Renal cortical epithelial cell (primary cell): ENCODE data around the gene SCARF2. TPM values are rescaled to one million over a fixed set of nuclear protein-coding genes. Genes with fewer than 3 reads are reported as not detected.
A peak's percentile ranks its signal among the peaks of the same experiment; 100 is the strongest.
"Not testable (repeated sequence)": the region's sequence is repeated elsewhere in the genome, so short reads cannot be mapped to it uniquely, and the experiment has no call there.

Source experiments
- DNase-seq: peaks from one replicate; pipeline ENCODE4 v3.0.0-alpha.2; 2011; ENCODE audit warnings: low read depth
- total RNA-seq: library from RNA; depleted of rRNA; stranded (reverse); fragments of >200 nt; gene quantifications from 2 replicates; pipeline ENCODE4 v1.2.3, GENCODE V29; 2014

SCARF2 gene
- total RNA-seq, 1 donor from 2014 or later, result 9.1 TPM

GRCh38 chr22:20459862-20460261, 22.2 kb upstream of the SCARF2 start:
- no peak for DNase-seq

GRCh38 chr22:20459152-20459542, 21.5 kb upstream of the SCARF2 start:
- no peak for DNase-seq

- no peak for DNase-seq
Measured at GRCh38 chr22:20458530-20459151, 21.0 kb upstream of the SCARF2 start.

GRCh38 chr22:20457506-20458240, 20.0 kb upstream of the SCARF2 start:
- DNase-seq, result no peak

- DNase-seq, result no peak
Measured at GRCh38 chr22:20456722-20457076, 19.1 kb upstream of the SCARF2 start.

GRCh38 chr22:20456064-20456721, 18.6 kb upstream of the SCARF2 start:
- DNase-seq, result peak; percentile 68

- DNase-seq, result no peak
Measured at GRCh38 chr22:20455709-20456063, 18.1 kb upstream of the SCARF2 start.

GRCh38 chr22:20453222-20453621, 15.6 kb upstream of the SCARF2 start:
- no peak for DNase-seq

GRCh38 chr22:20451920-20452319, 14.3 kb upstream of the SCARF2 start:
- no peak for DNase-seq

GRCh38 chr22:20451129-20451778, 13.6 kb upstream of the SCARF2 start:
- not testable (repeated sequence) for DNase-seq

GRCh38 chr22:20450551-20450906, 12.9 kb upstream of the SCARF2 start:
- DNase-seq, result no peak

GRCh38 chr22:20449819-20450550, 12.4 kb upstream of the SCARF2 start:
- no peak for DNase-seq

- DNase-seq, result no peak
Measured at GRCh38 chr22:20448630-20449029, 11.0 kb upstream of the SCARF2 start.

GRCh38 chr22:20446383-20446970, 8.9 kb upstream of the SCARF2 start:
- DNase-seq, result no peak

- no peak for DNase-seq
Measured at GRCh38 chr22:20444325-20444724, 6.7 kb upstream of the SCARF2 start.

- no peak for DNase-seq
Measured at GRCh38 chr22:20442485-20443284, 5.1 kb upstream of the SCARF2 start.

- peak; percentile 6 for DNase-seq
Measured at GRCh38 chr22:20441631-20442484, 4.2 kb upstream of the SCARF2 start.

GRCh38 chr22:20440637-20441591, 3.3 kb upstream of the SCARF2 start:
- no peak for DNase-seq
